ENCODE data around the gene ZSCAN31. TPM values are rescaled to one million over a fixed set of nuclear protein-coding genes. Genes with fewer than 3 reads are reported as not detected.

ZSCAN31 gene
- total and polyA plus RNA-seq, 2 of the 8 experiments (the other 6 are each of a cell fraction or from before 2014, with no cell fraction given) = 1.9 to 7.0 TPM

- TF ChIP-seq POU5F1 (IDR thresholded peaks at IDR 0.05; ENCODE audit: low read depth, low read length) = no peak
- TF ChIP-seq SIX5 (IDR thresholded peaks at IDR 0.05; ENCODE audit: low read depth, low read length) = no peak
- TF ChIP-seq CTBP2 (IDR thresholded peaks at IDR 0.05; ENCODE audit: borderline replicate concordance, insufficient read depth, insufficient read length, low read length) = no peak
- peak; percentile 56; the same call in 1 of the 2 replicates for TF ChIP-seq SP1 (IDR thresholded peaks at IDR 0.05; ENCODE audit: low read depth, low read length)
- TF ChIP-seq SP2 (IDR thresholded peaks at IDR 0.05; ENCODE audit: low read length) = no peak
- no peak for TF ChIP-seq KDM1A (IDR thresholded peaks at IDR 0.05; ENCODE audit: borderline replicate concordance, low read length)
- no peak for TF ChIP-seq CREB1 (IDR thresholded peaks at IDR 0.05)
- no peak for TF ChIP-seq SAP30 (IDR thresholded peaks at IDR 0.05; ENCODE audit: insufficient read depth, insufficient replicate concordance, low read length)
- TF ChIP-seq CHD1 (IDR thresholded peaks at IDR 0.05; ENCODE audit: low read depth, low read length) = no peak
- no peak for TF ChIP-seq TCF12 (IDR thresholded peaks at IDR 0.05; ENCODE audit: low read depth, low read length)
- TF ChIP-seq SIN3A (conservative IDR thresholded peaks at IDR 0.05 in 1 of 2, IDR thresholded peaks at IDR 0.05 in 1 of 2; ENCODE audit: low read depth in 1 of 2, low read length in 2 of 2) = peak in 1 of 2 experiments; percentile 65; a peak in 2 of 4 replicates
- TF ChIP-seq EP300 (IDR thresholded peaks at IDR 0.05; ENCODE audit: borderline replicate concordance in 1 of 2, low read depth in 2 of 2, low read length in 2 of 2) = 0 out of 3 replicates have a peak, but pooled peaks of 1 of the 2 experiments have one; percentile 17
- TF ChIP-seq TAF1 (IDR thresholded peaks at IDR 0.05; ENCODE audit: low read depth, low read length) = peak; percentile 60; the same call in 1 of the 2 replicates
- peak; percentile 81 to 86 for TF ChIP-seq RAD21 (IDR thresholded peaks at IDR 0.05 in 1 of 2, conservative IDR thresholded peaks at IDR 0.05 in 1 of 2; ENCODE audit: low read depth in 2 of 2, low read length in 2 of 2)
- TF ChIP-seq JUN (IDR thresholded peaks at IDR 0.05; ENCODE audit: low read depth, low read length) = no peak
- TF ChIP-seq, protein P1, sequence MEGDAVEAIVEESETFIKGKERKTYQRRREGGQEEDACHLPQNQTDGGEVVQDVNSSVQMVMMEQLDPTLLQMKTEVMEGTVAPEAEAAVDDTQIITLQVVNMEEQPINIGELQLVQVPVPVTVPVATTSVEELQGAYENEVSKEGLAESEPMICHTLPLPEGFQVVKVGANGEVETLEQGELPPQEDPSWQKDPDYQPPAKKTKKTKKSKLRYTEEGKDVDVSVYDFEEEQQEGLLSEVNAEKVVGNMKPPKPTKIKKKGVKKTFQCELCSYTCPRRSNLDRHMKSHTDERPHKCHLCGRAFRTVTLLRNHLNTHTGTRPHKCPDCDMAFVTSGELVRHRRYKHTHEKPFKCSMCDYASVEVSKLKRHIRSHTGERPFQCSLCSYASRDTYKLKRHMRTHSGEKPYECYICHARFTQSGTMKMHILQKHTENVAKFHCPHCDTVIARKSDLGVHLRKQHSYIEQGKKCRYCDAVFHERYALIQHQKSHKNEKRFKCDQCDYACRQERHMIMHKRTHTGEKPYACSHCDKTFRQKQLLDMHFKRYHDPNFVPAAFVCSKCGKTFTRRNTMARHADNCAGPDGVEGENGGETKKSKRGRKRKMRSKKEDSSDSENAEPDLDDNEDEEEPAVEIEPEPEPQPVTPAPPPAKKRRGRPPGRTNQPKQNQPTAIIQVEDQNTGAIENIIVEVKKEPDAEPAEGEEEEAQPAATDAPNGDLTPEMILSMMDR (IDR thresholded peaks at IDR 0.05; ENCODE audit: control extremely low read depth in 1 of 3, insufficient read depth in 1 of 3, low read depth in 1 of 3, low read length in 3 of 3) = peak; percentile 18 to 72 (median 66)
- TF ChIP-seq, protein P2, sequence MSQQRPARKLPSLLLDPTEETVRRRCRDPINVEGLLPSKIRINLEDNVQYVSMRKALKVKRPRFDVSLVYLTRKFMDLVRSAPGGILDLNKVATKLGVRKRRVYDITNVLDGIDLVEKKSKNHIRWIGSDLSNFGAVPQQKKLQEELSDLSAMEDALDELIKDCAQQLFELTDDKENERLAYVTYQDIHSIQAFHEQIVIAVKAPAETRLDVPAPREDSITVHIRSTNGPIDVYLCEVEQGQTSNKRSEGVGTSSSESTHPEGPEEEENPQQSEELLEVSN (IDR thresholded peaks at IDR 0.05) = no peak
- TF ChIP-seq BRCA1 (IDR thresholded peaks at IDR 0.05; ENCODE audit: low read depth, low read length) = no peak
- TF ChIP-seq GABPA (IDR thresholded peaks at IDR 0.05; ENCODE audit: borderline replicate concordance, insufficient read depth, low read length) = no peak
These were observed 20.1 kb upstream of the ZSCAN31 start (continued) for GRCh38 chr6:28355743-28356665.

All from H1 (cell line).